Fibroblast of lung (primary cell): ENCODE results near the gene ACVR2B.

Source experiments
- EZH2 ChIP-seq: IDR thresholded peaks from 2 replicates; pipeline ENCODE4 v1.5.1; 2012; ENCODE audit warnings: low read length, control low read depth, mild to moderate bottlenecking; ENCODE audit errors: missing control alignments
- TF ChIP-seq, protein P1 (sequence below), 2 donors: IDR thresholded peaks in 1 of 2; conservative IDR thresholded peaks in 1 of 2; 1 replicate in 1 of 2; 2 replicates in 1 of 2; pipeline ENCODE4 v1.5.1; 2011 to 2012; ENCODE audit warnings: low read length in 2 of 2, control low read depth in 1 of 2, inconsistent platforms in 1 of 2, low read depth in 1 of 2, mild to moderate bottlenecking in 1 of 2

DNA sequence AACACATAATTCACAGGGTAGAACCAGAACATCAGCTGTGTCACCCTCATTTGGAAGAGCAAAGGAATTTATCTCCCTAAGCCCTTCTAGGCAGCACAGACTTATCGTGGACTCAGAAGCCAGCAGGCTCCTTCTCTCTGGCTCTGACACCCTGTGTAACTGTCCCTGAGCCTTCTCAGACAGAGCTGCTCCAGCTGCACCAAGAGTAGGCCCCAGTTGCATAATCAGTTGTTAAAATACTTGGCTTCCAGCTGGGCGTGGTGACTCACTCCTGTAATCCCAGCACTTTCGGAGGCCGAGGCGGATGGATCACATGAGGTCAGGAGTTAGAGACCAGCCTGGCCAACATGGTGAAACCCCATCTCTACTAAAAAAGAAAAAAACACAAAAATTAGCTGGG, 49.4 kb upstream of the ACVR2B start:
- TF ChIP-seq EZH2 = no peak
- TF ChIP-seq, protein P1, sequence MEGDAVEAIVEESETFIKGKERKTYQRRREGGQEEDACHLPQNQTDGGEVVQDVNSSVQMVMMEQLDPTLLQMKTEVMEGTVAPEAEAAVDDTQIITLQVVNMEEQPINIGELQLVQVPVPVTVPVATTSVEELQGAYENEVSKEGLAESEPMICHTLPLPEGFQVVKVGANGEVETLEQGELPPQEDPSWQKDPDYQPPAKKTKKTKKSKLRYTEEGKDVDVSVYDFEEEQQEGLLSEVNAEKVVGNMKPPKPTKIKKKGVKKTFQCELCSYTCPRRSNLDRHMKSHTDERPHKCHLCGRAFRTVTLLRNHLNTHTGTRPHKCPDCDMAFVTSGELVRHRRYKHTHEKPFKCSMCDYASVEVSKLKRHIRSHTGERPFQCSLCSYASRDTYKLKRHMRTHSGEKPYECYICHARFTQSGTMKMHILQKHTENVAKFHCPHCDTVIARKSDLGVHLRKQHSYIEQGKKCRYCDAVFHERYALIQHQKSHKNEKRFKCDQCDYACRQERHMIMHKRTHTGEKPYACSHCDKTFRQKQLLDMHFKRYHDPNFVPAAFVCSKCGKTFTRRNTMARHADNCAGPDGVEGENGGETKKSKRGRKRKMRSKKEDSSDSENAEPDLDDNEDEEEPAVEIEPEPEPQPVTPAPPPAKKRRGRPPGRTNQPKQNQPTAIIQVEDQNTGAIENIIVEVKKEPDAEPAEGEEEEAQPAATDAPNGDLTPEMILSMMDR (conservative IDR thresholded peaks at IDR 0.05 in 1 of 2, IDR thresholded peaks at IDR 0.05 in 1 of 2; ENCODE audit: low read depth in 1 of 2, low read length in 2 of 2) = no peak
